Uterus (tissue), 4 donors: ENCODE results near the gene ZFYVE1. TPM values are rescaled to one million over a fixed set of nuclear protein-coding genes. Genes with fewer than 3 reads are reported as not detected.

Experiments used
- DNase-seq, 2 donors: peaks; one replicate each; pipeline ENCODE4 v3.0.0-alpha.2; 2019 to 2020
- H3K27ac ChIP-seq, 2 donors: fragments of 200-600 bp; sonication (generic); 1 replicate in 1 of 2; 2 replicates in 1 of 2; pipeline ENCODE4 v1.5.1; 2016 to 2018
- H3K27me3 ChIP-seq, 2 donors: fragments of 200-600 bp; sonication (generic); one replicate each; pipeline ENCODE4 v1.5.1; 2018 to 2019; ENCODE audit warnings: control low read depth in 1 of 2
- H3K36me3 ChIP-seq, 2 donors: fragments of 200-600 bp; sonication (generic); one replicate each; pipeline ENCODE4 v1.5.1; 2019; ENCODE audit warnings: control low read depth in 1 of 2
- H3K4me1 ChIP-seq, 2 donors: fragments of 200-600 bp; sonication (generic); one replicate each; pipeline ENCODE4 v1.5.1; 2018 to 2019; ENCODE audit warnings: control low read depth in 1 of 2
- H3K4me3 ChIP-seq, 2 donors: fragments of 200-600 bp; sonication (generic); 1 replicate in 1 of 2; 2 replicates in 1 of 2; pipeline ENCODE4 v1.5.1; 2018 to 2019; ENCODE audit warnings: mild to moderate bottlenecking in 1 of 2
- H3K9me3 ChIP-seq, 2 donors: fragments of 200-600 bp; sonication (generic); one replicate each; pipeline ENCODE4 v1.5.1; 2019; ENCODE audit warnings: control low read depth in 1 of 2
- CTCF ChIP-seq, 4 experiments: fragments of 200-600 bp in 2 of 4; fragments of 450-650 bp in 2 of 4; sonication (generic) in 2 of 4; IDR thresholded peaks; one replicate each; pipeline ENCODE4 v1.5.1; 2016 to 2019; ENCODE audit warnings: antibody characterized with exemption in 4 of 4, mild to moderate bottlenecking in 2 of 4, moderate library complexity in 1 of 4
- POLR2A ChIP-seq, 2 donors: fragments of 450-650 bp; IDR thresholded peaks; one replicate each; pipeline ENCODE4 v1.6.1; 2016; ENCODE audit warnings: antibody characterized with exemption in 2 of 2, mild to moderate bottlenecking in 1 of 2, moderate library complexity in 1 of 2
- intact Hi-C: fragments of 100-400 bp; cut with DNase I; formaldehyde crosslinking; loops from one replicate; pipeline ENCODE4 v1.15.1; 2023; ENCODE audit warnings: low total_unique reads
- total RNA-seq, 4 donors: library from RNA; depleted of rRNA in 3 of 4; stranded (reverse); fragments of >200 nt in 3 of 4; gene quantifications; one replicate each; pipeline versions ENCODE4 v1.1.0 to v1.2.4, GENCODE V29; 2014 to 2023
- donor health status: DM: yes; HTN: yes; CAD: no.

The ZFYVE1 gene
- total RNA-seq, 4 donors from 2014 or later: 3.2 to 14.7 (median 9.8) TPM

GRCh38 chr14:72975770-72976169 lies 51.1 kb downstream of the ZFYVE1 start:
- no peaks in the 10 kb centered on the region for H3K9me3 ChIP-seq
- no peak for DNase-seq
- H3K4me1 ChIP-seq: no peaks in the 10 kb centered on the region
- intact Hi-C loops: no loop called here
- H3K36me3 ChIP-seq: no peaks in the 10 kb centered on the region
- H3K27ac ChIP-seq: no peak overlapping the region
- no peaks in the 10 kb centered on the region for H3K27me3 ChIP-seq
- H3K4me3 ChIP-seq: no peak overlapping the region
- no peak for TF ChIP-seq POLR2A (IDR thresholded peaks at IDR 0.05)
- no peak for TF ChIP-seq CTCF (IDR thresholded peaks at IDR 0.05)

- Histone ChIP-seq H3K4me3 (no peak overlapping the region), H3K27ac (no peak overlapping the region), H3K36me3 (no peaks in the 10 kb centered on the region), H3K9me3 (no peaks in the 10 kb centered on the region), H3K4me1 (no peaks in the 10 kb centered on the region), H3K27me3 (no peaks in the 10 kb centered on the region)
- no peak for DNase-seq
- TF ChIP-seq POLR2A (IDR thresholded peaks at IDR 0.05) (no peak), CTCF (IDR thresholded peaks at IDR 0.05) (no peak)
- intact Hi-C loops: no loop called here
These were observed 52.2 kb downstream of the ZFYVE1 start for GRCh38 chr14:72974661-72975060.

- Histone ChIP-seq H3K36me3 (no peaks in the 10 kb centered on the region), H3K27ac (no peak overlapping the region), H3K9me3 (no peaks in the 10 kb centered on the region), H3K27me3 (no peaks in the 10 kb centered on the region), H3K4me1 (no peaks in the 10 kb centered on the region), H3K4me3 (no peak overlapping the region)
- intact Hi-C loops: no loop called here
- no peak for DNase-seq
- no peak for TF ChIP-seq CTCF (IDR thresholded peaks at IDR 0.05)
- no peak for TF ChIP-seq POLR2A (IDR thresholded peaks at IDR 0.05)
These were observed 56.0 kb downstream of the ZFYVE1 start for GRCh38 chr14:72970824-72971434.

GRCh38 chr14:72970058-72970630 lies 56.8 kb downstream of the ZFYVE1 start:
- Histone ChIP-seq H3K9me3 (no peaks in the 10 kb centered on the region), H3K27ac (no peak overlapping the region), H3K4me3 (no peak overlapping the region), H3K36me3 (no peaks in the 10 kb centered on the region), H3K27me3 (no peaks in the 10 kb centered on the region), H3K4me1 (no peaks in the 10 kb centered on the region)
- intact Hi-C loops: no loop called here
- DNase-seq: no peak
- TF ChIP-seq CTCF (IDR thresholded peaks at IDR 0.05) (no peak), POLR2A (IDR thresholded peaks at IDR 0.05) (no peak)

- intact Hi-C loops: no loop called here
- Histone ChIP-seq H3K4me1 (no peaks in the 10 kb centered on the region), H3K4me3 (no peak overlapping the region), H3K27ac (no peak overlapping the region), H3K9me3 (no peaks in the 10 kb centered on the region), H3K27me3 (no peaks in the 10 kb centered on the region), H3K36me3 (no peaks in the 10 kb centered on the region)
- DNase-seq: no peak
- TF ChIP-seq CTCF (IDR thresholded peaks at IDR 0.05) (no peak), POLR2A (IDR thresholded peaks at IDR 0.05) (no peak)
These were observed 58.6 kb downstream of the ZFYVE1 start for GRCh38 chr14:72968316-72968715.
